Stimulated activated naive CD8-positive, alpha-beta T cell treated with anti-CD3 and anti-CD28 coated beads, Interleukin-15, Interleukin-2, amounts not matched to agents 100 U/mL and 50 U/mL, for 24 hours (primary cell): Measurements from ENCODE around the gene KLRC1.
"Not testable (repeated sequence)": the region's sequence is repeated elsewhere in the genome, so short reads cannot be mapped to it uniquely, and the experiment has no call there.

Experiments
- ATAC-seq: fragments of 150-1000 bp; cut with Tn5 transposase; one replicate; pipeline ENCODE4 v1.10.0; 2021
- DNase-seq: peaks from one replicate; pipeline ENCODE4 v3.0.0; 2021

KLRC1 gene

DNA sequence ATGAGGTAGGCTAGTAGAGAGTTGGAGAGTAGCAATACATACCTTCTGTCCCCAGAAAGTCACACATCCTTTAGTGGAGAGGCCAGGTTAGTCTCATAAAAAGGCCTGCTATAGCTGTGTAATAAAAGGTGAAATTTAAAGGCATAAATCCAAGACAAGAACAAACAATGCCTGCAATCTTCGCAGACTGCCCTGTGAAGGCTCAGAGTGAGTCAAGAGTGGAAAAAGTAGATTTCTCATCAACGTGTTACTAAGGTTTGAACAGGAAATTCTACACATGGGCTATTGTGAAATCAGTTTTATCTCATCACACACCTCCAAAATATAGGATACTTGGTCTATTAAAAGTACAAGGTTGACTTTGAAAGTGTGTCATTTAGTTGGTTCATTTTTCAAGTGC lies at the start of gene KLRC1:
TSS of gene KLRC1 (minus strand) at position 222 of the 400 bp plus-strand sequence. CDS start 2,221 bp downstream, outside the sequence.
- no peak for DNase-seq

DNA sequence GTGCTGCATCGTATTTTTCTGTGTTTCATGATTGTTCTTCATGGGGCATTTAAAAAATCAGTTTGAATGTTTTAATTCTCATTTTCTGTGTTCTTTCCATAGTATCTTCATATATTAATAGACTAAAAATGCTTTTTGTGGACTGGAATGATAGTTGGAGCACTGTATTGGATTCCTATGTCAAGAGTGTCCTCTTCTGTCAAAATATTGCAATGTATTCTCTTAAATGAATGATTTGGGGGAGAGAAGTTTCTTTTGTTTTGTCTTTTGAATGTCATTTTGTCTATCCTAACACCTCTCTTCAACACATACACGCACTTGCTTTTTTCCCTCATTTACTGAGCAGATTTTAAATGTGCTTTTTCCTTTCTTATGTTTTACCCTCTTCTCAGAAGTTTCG lies 47.9 kb upstream of the KLRC1 start:
- DNase-seq = no peak
- no peak for ATAC-seq

More for the DNA sequence above, at the start of gene KLRC1:
- ATAC-seq = peak; percentile 75

DNA sequence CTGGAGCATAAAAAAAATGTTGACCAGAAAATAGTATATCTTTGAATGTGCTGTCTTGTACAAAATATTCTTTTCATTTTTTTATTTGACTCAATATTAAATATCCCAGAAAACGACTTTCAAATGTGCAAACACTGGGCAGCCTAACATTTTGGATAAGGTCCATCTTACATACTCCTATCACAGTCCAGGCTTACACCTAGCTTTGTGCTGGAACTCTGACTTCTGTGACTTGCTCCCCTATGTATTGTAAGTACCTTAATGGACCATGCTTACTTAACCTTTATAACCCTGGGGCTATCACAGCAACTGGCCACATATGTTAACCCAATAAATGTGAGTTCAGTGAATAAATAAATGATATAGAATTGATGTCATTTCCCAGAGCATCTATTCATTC lies 44.9 kb upstream of the KLRC1 start:
- no peak for DNase-seq
- ATAC-seq = peak; percentile 12

DNA sequence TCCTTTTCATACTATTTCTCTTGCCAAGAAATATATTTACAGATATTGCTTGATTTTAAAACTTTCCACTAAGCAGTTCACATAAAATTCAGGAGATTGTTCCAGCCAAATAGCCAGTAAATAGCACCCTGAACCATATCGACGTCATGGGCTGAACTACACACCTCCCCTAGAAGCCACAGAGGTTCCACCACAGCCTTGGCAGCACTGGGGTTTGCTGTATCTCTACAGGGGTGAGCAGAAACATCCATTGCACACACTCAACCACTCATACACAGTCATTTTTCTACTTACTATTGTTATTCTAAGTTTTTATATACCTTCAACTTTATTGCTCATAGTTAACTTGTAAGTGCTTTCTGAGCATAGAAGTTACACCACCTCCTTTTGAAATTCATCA lies 44.4 kb upstream of the KLRC1 start:
- ATAC-seq (peak; percentile 99), DNase-seq (peak; percentile 79)

DNA sequence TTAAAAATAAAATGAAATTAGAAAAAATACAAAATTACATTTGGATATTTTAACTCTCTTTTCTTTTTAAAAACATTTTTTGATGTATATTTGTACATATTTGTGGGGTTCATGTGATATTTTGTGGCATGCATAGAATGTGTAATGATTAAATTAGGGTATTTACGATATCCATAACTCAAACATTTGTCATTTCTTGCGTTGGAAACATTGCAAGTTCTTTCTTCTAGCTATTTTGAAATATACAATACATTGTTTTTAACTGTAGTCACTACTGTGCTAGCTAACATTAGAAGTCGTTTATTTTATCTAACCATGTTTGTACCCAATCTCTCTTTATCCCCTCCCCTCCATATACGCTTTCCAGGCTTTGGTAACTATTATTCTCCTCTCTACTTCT lies 38.6 kb upstream of the KLRC1 start:
- DNase-seq = no peak
- ATAC-seq = no peak

DNA sequence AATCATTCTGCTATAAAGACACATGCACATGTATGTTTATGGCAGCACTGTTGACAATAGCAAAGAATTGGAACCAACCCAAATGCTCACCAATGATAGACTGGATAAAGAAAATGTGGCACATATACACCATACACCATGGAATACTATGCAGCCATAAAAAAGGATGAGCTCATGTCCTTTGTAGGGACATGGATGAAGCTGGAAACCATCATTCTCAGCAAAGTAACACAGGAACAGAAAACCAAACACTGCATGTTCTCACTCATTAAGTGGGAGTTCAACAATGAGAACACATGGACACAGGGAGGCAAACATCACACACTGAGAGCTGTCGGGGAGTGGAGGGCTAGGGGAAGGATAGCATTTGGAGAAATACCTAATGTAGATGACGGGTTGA lies 34.2 kb upstream of the KLRC1 start:
- not testable (repeated sequence) for ATAC-seq

DNA sequence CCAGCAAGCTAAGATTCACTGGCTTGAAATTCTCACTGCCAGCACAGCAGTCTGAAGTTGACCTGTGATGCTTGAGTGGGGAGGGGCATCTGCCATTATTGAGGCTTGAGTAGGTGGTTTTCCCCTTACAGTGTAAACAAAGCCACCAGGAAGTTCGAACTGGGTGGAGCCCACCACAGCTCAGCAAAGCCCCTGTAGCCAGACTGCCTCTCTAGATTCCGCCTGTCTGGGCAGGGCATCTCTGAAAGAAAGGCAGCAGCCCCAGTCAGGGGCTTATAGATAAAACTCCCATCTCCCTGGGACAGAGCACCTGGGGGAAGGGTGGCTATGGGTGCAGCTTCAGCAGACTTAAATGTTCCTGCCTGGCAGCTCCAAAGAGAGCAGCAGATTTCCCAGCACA lies 28.7 kb upstream of the KLRC1 start:
- not testable (repeated sequence) for ATAC-seq, DNase-seq

More for the DNA sequence above, 34.2 kb upstream of the KLRC1 start:
- not testable (repeated sequence) for DNase-seq

DNA sequence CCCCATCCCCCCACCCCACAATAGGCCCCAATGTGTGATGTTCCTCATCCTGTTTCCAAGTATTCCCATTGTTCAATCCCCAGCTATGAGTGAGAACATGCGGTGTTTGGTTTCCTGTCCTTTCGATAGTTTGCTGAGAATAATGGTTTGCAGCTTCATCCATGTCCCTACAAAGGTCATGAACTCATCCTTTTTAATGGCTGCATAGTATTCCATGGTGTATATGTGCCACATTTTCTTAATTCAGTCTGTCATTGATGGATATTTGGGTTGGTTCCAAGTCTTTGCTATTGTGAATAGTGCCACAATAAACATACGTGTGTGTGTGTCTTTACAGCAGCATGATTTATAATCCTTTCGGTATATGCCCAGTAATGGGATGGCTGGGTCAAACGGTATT lies 19.6 kb upstream of the KLRC1 start:
- not testable (repeated sequence) for ATAC-seq, DNase-seq

DNA sequence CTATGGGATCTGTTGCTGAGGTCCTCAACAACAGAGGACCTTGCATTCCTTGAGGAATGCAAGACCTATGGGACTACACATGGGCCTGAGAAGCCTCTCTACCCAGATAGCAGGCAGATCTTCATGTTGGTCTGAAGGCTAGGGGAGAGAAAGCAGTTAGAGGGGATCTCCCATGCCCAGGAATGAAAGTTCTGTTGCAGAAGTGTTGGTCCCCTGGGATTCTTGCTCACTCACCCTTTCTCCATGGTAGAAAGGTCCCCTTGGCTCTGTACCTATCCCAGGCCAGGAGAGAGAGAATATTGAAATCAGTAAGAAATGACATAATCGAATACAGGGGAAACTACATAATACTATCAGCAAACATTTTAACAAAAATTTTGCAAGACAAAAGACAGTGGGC lies 16.5 kb upstream of the KLRC1 start:
- no peak for ATAC-seq
- DNase-seq = no peak

DNA sequence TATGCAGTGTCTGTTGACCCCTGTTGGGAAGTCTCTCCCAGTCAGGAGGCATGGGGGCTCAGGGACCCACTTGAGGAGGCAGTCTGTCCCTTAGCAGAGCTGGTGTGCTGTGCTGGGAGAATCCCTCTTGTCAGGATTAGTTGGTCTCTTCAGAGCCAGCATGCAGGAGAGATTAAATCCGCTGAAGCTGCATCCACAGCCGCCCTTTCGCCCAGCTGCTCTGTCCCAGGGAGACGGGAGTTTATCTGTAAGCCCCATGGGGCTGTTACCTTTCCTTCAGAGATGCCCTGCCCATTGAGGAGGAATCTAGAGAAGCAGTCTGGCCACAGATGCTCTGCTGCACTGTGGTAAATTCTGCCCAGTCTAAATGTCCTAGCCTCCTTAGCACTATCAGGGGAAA lies 13.1 kb upstream of the KLRC1 start:
- ATAC-seq (no peak), DNase-seq (no peak)

DNA sequence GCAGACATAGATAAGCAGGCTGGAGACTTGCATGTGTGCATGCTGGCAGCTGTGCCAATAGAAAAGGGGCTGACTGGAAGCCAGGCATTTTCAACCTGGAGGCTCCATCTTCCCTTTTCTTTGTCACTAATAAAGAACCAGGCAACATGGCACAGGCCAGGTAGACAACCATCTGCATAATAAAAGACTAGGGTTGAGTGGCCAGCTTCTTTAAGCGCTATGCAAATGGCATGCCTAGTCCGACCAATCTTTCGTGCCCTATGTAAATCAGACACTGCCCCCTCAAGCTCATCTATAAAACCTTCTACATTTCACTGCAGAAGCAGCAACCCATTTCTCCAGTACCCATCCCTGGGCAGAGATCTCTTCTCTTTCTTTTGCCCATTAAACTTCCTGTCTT lies 4.6 kb upstream of the KLRC1 start:
- ATAC-seq = no peak

DNA sequence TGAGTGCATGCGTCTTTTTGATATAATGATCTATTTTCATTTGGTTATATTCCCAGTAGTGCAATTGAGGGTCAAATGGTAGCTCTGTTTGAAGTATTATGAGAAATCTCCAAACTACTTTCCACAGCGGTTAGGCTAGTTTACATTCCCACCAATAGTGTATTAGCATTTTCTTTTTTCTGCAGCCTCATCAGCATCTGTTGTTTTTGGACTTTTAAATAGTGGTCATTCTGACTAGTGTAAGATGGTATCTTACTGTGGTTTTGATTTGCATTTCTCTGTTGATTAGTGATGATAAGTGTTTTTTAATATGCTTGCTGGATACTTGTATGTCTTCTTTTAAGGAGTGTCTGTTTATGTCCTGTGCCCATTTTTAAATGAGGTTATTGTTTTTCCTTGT lies 3.7 kb upstream of the KLRC1 start:
- ATAC-seq = no peak
- DNase-seq = no peak

More for the DNA sequence above, 4.6 kb upstream of the KLRC1 start:
- DNase-seq = no peak

DNA sequence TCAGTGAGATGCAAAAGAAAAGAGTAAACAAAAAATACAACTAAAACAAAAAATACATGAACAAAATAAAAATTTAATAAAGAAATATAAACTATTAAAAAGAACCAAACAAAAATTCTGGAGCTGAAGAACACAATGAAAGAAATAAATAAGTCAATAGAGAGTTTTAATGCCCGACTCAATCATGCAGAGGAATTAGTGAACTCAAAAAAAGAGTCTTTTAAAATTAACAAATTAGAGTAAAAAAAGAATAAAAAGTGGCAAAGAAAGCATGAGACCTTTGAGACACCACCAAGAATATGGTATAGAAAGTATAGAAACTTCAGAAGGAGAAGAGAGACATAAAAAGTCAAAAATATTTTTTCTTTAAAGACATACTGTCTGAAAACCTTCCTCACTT lies 2.6 kb upstream of the KLRC1 start:
- no peak for ATAC-seq
- no peak for DNase-seq

DNA sequence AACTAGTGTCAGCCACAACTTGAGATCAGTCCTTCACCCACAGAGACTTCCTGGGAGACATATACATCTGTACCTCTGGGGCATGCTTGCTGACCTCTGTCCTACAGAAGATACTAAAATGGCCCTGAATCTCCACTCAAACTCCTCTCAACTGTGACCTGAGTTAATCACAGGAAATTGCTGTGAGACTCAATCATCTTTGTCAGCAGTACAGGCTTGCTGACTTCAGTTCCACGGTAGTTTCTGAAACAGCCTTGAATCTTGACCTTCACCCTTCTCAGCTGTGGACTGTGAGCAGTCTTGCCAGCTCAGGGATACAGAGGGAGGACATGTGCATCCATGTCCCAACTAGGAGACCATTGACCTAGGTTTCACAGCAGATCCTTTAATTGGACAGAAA lies 1.4 kb upstream of the KLRC1 start:
- ATAC-seq (no peak), DNase-seq (no peak)

DNA sequence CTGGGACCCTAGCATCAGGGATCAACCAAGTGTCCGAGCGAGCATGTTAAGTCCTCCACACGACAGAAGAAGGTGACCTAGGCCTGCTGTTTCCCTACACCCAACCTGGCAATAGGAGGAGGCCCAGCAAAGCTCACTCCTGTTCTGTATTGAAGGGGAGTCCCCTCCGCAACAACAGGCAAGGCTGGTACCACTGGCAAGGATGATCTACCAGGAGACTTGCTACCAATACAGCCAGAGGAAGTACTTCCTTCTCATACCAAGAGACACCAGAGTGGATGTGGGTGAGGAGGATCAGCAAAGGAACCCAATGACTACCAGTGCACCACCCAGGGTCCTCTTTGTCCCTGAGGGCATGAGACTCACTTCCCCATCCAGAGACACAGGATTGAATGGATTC lies 4.9 kb downstream of the KLRC1 start:
- DNase-seq = no peak
- no peak for ATAC-seq

DNA sequence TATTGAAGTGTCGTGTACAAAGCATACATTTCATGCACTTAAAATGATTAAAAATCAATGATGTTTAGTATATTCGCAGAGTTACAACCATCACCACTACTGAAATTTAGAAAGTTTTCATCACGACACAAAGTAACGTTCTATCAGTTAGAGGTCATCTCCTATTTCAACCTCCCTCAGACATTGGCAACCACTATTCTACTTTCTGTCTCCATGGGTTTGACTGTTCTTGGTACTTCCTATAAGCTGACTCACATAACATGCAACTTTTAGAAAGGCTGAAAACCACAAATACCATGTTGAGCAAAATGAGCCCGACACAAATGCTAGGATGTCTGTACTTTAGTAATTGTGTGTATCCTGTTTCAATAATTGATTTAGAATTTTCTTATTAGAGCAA lies 7.1 kb downstream of the KLRC1 start:
- ATAC-seq = peak; percentile 96
- DNase-seq = not testable (repeated sequence)

DNA sequence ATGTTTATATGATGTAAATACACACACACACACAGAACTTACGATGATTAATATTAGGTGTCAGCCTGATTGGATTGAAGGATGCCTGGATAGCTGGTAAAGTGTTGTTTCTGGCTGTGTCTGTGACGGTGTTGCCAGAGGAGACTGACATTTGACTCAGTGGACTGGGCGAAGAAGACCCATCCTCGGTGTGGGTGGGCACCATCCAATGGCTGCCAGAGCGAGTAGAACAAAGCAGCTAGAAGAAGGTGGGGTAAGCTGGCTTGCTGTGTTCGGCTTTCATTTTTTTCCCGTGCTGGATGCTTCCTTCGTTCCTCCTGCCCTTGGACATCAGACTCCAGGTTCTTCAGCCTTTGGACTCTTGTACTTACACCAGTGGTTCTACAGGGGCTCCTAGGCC lies 12.0 kb downstream of the KLRC1 start:
- not testable (repeated sequence) for ATAC-seq, DNase-seq

DNA sequence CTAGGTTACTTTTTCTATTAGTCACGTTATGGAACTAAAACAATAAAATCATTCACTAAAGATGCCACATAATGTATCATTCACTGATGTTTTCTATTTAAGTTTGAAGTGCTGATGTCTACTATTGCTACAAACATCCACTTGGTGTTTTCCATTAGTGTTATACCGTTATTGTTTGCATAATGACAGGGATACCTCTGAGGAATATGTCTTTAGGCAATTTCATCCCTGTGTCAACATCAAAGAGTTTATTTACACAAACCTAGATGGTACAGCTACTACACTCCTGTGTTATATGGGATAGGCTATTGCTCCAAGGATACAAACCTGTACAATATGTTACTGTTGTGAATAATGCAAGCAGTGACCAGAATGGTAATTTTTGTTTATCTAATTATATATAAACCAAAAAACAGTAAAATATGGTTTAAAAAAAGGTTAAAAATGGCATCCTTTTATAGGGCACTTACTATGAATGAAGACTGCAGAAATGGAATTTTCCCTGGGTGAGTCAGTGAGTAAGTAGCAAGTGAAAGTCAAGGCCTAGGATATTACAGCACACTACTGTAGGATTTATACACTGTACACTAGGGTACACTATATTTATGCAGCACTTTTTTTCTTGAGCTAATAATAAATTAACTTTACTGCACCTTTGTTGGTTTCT lies 13.4 kb downstream of the KLRC1 start:
- peak; percentile 69 for ATAC-seq
- not testable (repeated sequence) for DNase-seq

DNA sequence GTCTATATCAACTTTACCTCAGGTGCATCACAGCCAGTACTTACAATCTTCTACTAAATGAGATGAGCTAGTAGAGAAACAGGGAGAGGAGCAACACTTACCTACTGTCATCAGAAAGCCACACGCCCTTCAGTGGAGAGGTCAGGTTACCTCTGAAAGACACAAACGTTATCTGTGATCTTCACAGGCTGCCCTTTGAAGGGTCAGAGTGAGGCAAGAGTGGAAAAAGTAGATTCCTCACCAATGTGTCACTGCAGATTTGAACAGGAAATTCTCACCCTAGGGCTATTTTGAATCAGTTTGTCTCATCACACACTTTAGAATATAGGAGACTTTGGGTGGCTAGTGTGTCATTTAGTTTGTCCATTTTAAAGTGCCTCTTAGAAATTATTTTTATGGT lies 15.6 kb downstream of the KLRC1 start:
- ATAC-seq = peak; percentile 87

DNA sequence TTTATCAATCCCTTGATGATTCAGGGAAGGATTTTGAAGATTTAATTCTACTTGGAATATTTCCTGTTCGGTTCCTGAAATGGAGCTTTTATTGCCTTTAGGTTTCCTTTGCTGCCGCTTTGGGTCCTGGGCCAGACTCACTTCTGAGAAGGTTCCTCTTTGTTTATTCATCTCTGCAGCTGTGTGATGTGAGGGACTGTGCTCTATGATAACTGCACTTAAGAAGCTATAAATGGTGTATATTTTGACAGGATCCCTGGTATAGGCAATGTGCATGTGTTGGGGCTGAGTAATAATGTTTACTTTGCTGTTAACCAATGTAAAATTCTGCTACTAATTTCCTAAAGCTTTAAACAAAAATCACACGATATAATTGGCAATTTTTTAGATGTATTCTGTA lies 17.4 kb downstream of the KLRC1 start, which contains the start of gene KLRC2:
TSS of gene KLRC2 (minus strand) at position 195 of the 400 bp plus-strand sequence. CDS start at position 171, 24 bp downstream.
- ATAC-seq = peak; percentile 36
- DNase-seq = not testable (repeated sequence)

More for the DNA sequence above, 15.6 kb downstream of the KLRC1 start:
- not testable (repeated sequence) for DNase-seq

DNA sequence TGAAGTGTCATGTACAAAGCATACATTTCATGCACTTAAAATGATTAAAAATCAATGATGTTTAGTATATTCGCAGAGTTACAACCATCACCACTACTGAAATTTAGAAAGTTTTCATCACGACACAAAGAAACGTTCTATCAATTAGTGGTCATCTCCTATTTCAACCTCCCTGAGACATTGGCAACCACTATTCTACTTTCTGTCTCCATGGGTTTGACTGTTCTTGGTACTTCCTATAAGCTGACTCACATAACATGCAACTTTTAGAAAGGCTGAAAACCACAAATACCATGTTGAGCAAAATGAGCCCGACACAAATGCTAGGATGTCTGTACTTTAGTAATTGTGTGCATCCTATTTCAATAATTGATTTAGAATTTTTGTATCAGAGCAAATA lies 22.6 kb downstream of the KLRC1 start:
- peak; percentile 83 for ATAC-seq

DNA sequence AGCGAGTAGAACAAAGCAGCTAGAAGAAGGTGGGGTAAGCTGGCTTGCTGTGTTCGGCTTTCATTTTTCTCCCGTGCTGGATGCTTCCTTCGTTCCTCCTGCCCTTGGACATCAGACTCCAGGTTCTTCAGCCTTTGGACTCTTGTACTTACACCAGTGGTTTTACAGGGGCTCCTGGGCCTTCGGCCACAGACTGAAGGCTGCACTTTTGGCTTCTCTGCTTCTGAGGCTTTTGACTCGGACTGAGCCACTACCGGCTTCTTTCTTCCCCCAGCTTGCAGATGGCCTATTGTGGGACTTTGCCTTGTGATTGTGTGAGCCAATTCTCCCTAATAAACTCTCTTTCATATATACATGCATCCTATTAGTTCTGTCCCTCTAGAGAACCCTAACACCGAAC lies 27.2 kb downstream of the KLRC1 start:
- ATAC-seq, DNase-seq: not testable (repeated sequence)

More for the DNA sequence above, 22.6 kb downstream of the KLRC1 start:
- DNase-seq = not testable (repeated sequence)

DNA sequence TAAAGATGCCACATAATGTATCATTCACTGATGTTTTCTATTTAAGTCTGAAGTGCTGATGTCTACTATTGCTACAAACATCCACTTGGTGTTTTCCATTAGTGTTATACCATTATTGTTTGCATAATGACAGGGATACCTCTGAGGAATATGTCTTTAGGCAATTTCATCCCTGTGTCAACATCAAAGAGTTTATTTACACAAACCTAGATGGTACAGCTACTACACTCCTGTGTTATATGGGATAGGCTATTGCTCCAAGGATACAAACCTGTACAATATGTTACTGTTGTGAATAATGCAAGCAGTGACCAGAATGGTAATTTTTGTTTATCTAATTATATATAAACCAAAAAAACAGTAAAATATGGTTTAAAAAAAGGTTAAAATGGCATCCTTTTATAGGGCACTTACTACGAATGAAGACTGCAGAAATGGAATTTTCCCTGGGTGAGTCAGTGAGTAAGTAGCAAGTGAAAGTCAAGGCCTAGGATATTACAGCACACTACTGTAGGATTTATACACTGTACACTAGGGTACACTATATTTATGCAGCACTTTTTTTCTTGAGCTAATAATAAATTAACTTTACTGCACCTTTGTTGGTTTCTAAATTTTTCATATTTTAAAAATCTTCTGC lies 28.8 kb downstream of the KLRC1 start:
- peak; percentile 48 for ATAC-seq
- not testable (repeated sequence) for DNase-seq
